ENCODE data around the gene SYDE2.

SYDE2 gene

GRCh38 chr1:85125891-85126290, 74.9 kb downstream of the SYDE2 start:
- in situ Hi-C loops (cut with MboI; ENCODE audit: low sequenced_read_pairs): no loop called here

GRCh38 chr1:85124091-85124490, 76.7 kb downstream of the SYDE2 start:
- in situ Hi-C loops (cut with MboI; ENCODE audit: low sequenced_read_pairs): no loop called here

- in situ Hi-C loops (cut with MboI; ENCODE audit: low sequenced_read_pairs): no loop called here
Observed at GRCh38 chr1:85122169-85122568, 78.6 kb downstream of the SYDE2 start.

- in situ Hi-C loops (cut with MboI; ENCODE audit: low sequenced_read_pairs): no loop called here
Observed at GRCh38 chr1:85121744-85122143, 79.1 kb downstream of the SYDE2 start.

GRCh38 chr1:85118751-85119150, 82.1 kb downstream of the SYDE2 start:
- in situ Hi-C loops (cut with MboI; ENCODE audit: low sequenced_read_pairs): no loop called here

GRCh38 chr1:85116856-85117255, 84.0 kb downstream of the SYDE2 start:
- in situ Hi-C loops (cut with MboI; ENCODE audit: low sequenced_read_pairs): no loop called here

GRCh38 chr1:85115933-85116332, 84.9 kb downstream of the SYDE2 start:
- in situ Hi-C loops (cut with MboI; ENCODE audit: low sequenced_read_pairs): no loop called here

- in situ Hi-C loops (cut with MboI; ENCODE audit: low sequenced_read_pairs): no loop called here
Observed at GRCh38 chr1:85111695-85112094, 89.1 kb downstream of the SYDE2 start.

GRCh38 chr1:85109475-85109874, 91.3 kb downstream of the SYDE2 start:
- in situ Hi-C loops (cut with MboI; ENCODE audit: low sequenced_read_pairs): no loop called here

All from HL-60/S4 treated with phorbol 12-myristate 13-acetate at 8.2 ng/mL for 4 days and 3 days (cell line).